IMR-90 (cell line): ENCODE results near the gene SRGAP2C. TPM values are rescaled to one million over a fixed set of nuclear protein-coding genes. Genes with fewer than 3 reads are reported as not detected.
A peak's percentile ranks its signal among the peaks of the same experiment; 100 is the strongest.
"Not testable (repeated sequence)": the region's sequence is repeated elsewhere in the genome, so short reads cannot be mapped to it uniquely, and the experiment has no call there.

Source experiments
- ATAC-seq: fragments of 200-7000 bp; cut with Tn5 transposase; 2 replicates; pipeline ENCODE4 v1.9.1; 2020; ENCODE audit warnings: low read depth, mild to moderate bottlenecking, moderate library complexity
- BruUV-seq: library from RNA; stranded (reverse); fragments of 400-500 nt; replicated peaks from 2 replicates; lab custom pipeline; 2021; lab: Mats Ljungman, UMichigan
- CTCF ChIA-PET: fragments of 300-600 bp; formaldehyde crosslinking; extraction: SDS; loops from one replicate; lab custom pipeline; 2021; ENCODE audit warnings: antibody characterized with exemption; lab: Yijun Ruan, JAX
- POLR2A ChIA-PET: fragments of 300-600 bp; sonication (Branson Sonifier 250); formaldehyde crosslinking; loops from one replicate; lab custom pipeline; 2022; ENCODE audit warnings: antibody characterized with exemption; ENCODE audit not compliant: unreplicated experiment; lab: Charles Lee
- DNase-seq: peaks from one replicate; pipeline ENCODE4 v3.0.0; 2013
- H2AFZ ChIP-seq: replicated peaks from 2 replicates; pipeline ENCODE3; 2013; ENCODE audit warnings: low read length, mild to moderate bottlenecking; ENCODE audit not compliant: poor library complexity
- H2AK5ac ChIP-seq: 2 replicates; pipeline ENCODE4 v1.6.1; 2013; ENCODE audit warnings: low read depth, low read length, inconsistent platforms
- H2AK9ac ChIP-seq: replicated peaks from 2 replicates; pipeline ENCODE3; 2013; ENCODE audit warnings: mild to moderate bottlenecking, low read depth, low read length, moderate library complexity; ENCODE audit not compliant: poor library complexity
- H2BK120ac ChIP-seq: 2 replicates; pipeline ENCODE4 v1.6.1; 2013; ENCODE audit warnings: low read depth, low read length, inconsistent platforms
- H2BK15ac ChIP-seq: 3 replicates; pipeline ENCODE4 v1.6.1; 2013; ENCODE audit warnings: low read depth, low read length, inconsistent platforms
- H2BK20ac ChIP-seq: 2 replicates; pipeline ENCODE4 v1.6.1; 2013; ENCODE audit warnings: low read depth, mild to moderate bottlenecking, inconsistent platforms, low read length, moderate library complexity
- H2BK5ac ChIP-seq: 2 replicates; pipeline ENCODE4 v1.6.1; 2013; ENCODE audit warnings: mild to moderate bottlenecking, low read depth, low read length, inconsistent platforms; ENCODE audit not compliant: poor library complexity, severe bottlenecking
- H3K14ac ChIP-seq: replicated peaks from 2 replicates; pipeline ENCODE4 v1.6.1; 2013; ENCODE audit warnings: low read depth, low read length, inconsistent platforms
- H3K18ac ChIP-seq: 2 replicates; pipeline ENCODE4 v1.6.1; 2013; ENCODE audit warnings: low read depth, low read length, control low read depth
- H3K23ac ChIP-seq: 2 replicates; pipeline ENCODE4 v1.6.1; 2013; ENCODE audit warnings: low read depth, low read length, inconsistent platforms
- H3K27ac ChIP-seq: 2 replicates; pipeline ENCODE4 v1.5.1; 2013; ENCODE audit warnings: mild to moderate bottlenecking, control low read depth, low read length; ENCODE audit not compliant: insufficient read depth
- H3K27me3 ChIP-seq: 2 replicates; pipeline ENCODE4 v1.6.1; 2013; ENCODE audit warnings: low read length; ENCODE audit not compliant: control insufficient read depth, insufficient read depth
- H3K36me3 ChIP-seq: 2 replicates; pipeline ENCODE4 v1.6.1; 2013; ENCODE audit warnings: low read length, mixed read lengths; ENCODE audit not compliant: control insufficient read depth, insufficient read depth
- H3K4ac ChIP-seq: 2 replicates; pipeline ENCODE4 v1.6.1; 2013; ENCODE audit warnings: low read depth, low read length, inconsistent platforms
- H3K4me1 ChIP-seq: 2 replicates; pipeline ENCODE4 v1.6.1; 2013; ENCODE audit warnings: low read length, mixed read lengths; ENCODE audit not compliant: control insufficient read depth, insufficient read depth
- H3K4me2 ChIP-seq: 2 replicates; pipeline ENCODE4 v1.6.1; 2013; ENCODE audit warnings: low read depth, mild to moderate bottlenecking, control low read depth, low read length, moderate library complexity
- H3K4me3 ChIP-seq: 2 replicates; pipeline ENCODE4 v1.5.1; 2013; ENCODE audit warnings: low read depth, mild to moderate bottlenecking, control low read depth, low read length, moderate library complexity; ENCODE audit not compliant: insufficient read depth
- H3K56ac ChIP-seq: 2 replicates; pipeline ENCODE4 v1.6.1; 2013; ENCODE audit warnings: low read length, inconsistent platforms; ENCODE audit not compliant: insufficient read depth; ENCODE audit errors: extremely low read depth
- H3K79me1 ChIP-seq, 2 experiments: 2 replicates each; pipeline ENCODE4 v1.6.1; 2013; ENCODE audit warnings: low read length in 2 of 2, inconsistent platforms in 1 of 2, low read depth in 1 of 2
- H3K9ac ChIP-seq: 2 replicates; pipeline ENCODE4 v1.6.1; 2013; ENCODE audit warnings: low read depth, low read length, control low read depth
- H3K9me1 ChIP-seq: 2 replicates; pipeline ENCODE4 v1.6.1; 2013; ENCODE audit warnings: low read length, inconsistent platforms; ENCODE audit not compliant: insufficient read depth
- H3K9me3 ChIP-seq: 2 replicates; pipeline ENCODE4 v1.6.1; 2013; ENCODE audit warnings: low read length; ENCODE audit not compliant: control insufficient read depth, insufficient read depth
- H4K20me1 ChIP-seq: 2 replicates; pipeline ENCODE4 v1.6.1; 2013; ENCODE audit warnings: low read length, inconsistent platforms; ENCODE audit not compliant: insufficient read depth
- H4K5ac ChIP-seq: 2 replicates; pipeline ENCODE4 v1.6.1; 2013; ENCODE audit warnings: mild to moderate bottlenecking, low read depth, low read length, control low read depth
- H4K8ac ChIP-seq, 2 experiments: 2 replicates each; pipeline ENCODE4 v1.6.1; 2013; ENCODE audit warnings: low read depth in 2 of 2, low read length in 2 of 2, control low read depth in 1 of 2, inconsistent platforms in 1 of 2
- H4K91ac ChIP-seq: 2 replicates; pipeline ENCODE4 v1.6.1; 2013; ENCODE audit warnings: low read depth, low read length, inconsistent platforms; ENCODE audit not compliant: insufficient read depth
- WGBS, 2 experiments: methylation state at CpG; one replicate each; pipeline versions ENCODE4 v1.1.5 to v1.1.7; 2013; ENCODE audit warnings: missing lambda C conversion rate in 2 of 2; ENCODE audit not compliant: insufficient read length in 1 of 2; ENCODE audit errors: extremely low coverage in 2 of 2; 5-methylcytosine and 5-hydroxymethylcytosine counted together
- dilution Hi-C: fragments of 300-500 bp; cut with HindIII; formaldehyde crosslinking; loops from one replicate; pipeline ENCODE4 v1.14.3; 2018; ENCODE audit warnings: low sequenced_read_pairs; ENCODE audit not compliant: unreplicated experiment
- in situ Hi-C: fragments of 300-500 bp; cut with MboI; formaldehyde crosslinking; loops from 3 replicates; pipeline ENCODE4 v1.14.3; 2019; ENCODE audit warnings: low sequenced_read_pairs, inconsistent platforms, mixed read lengths
- intact Hi-C: fragments of 100-400 bp; cut with micrococcal nuclease; formaldehyde crosslinking; loops from 2 replicates; pipeline ENCODE4 v1.10.0; 2022
- polyA plus RNA-seq, 3 experiments: library from polyadenylated mRNA; depleted of rRNA; stranded (reverse); fragments of >200 nt; gene quantifications; 2 replicates each; pipeline ENCODE4 v1.2.3, GENCODE V29; 2012; ENCODE audit warnings: low replicate concordance in 1 of 3
- total RNA-seq: library from RNA; depleted of rRNA; stranded (reverse); fragments of >200 nt; gene quantifications from 2 replicates; pipeline ENCODE4 v1.2.3, GENCODE V29; 2012

Gene SRGAP2C
- total and polyA plus RNA-seq, 2 of the 4 experiments (the other 2 are of a cell fraction), result 5.6 to 12.7 TPM

- H3K4me3 ChIP-seq, H3K4ac ChIP-seq, H3K56ac ChIP-seq, H3K9ac ChIP-seq, POLR2A ChIA-PET, CTCF ChIA-PET, H2AK9ac ChIP-seq, H4K5ac ChIP-seq, H3K9me1 ChIP-seq, H3K36me3 ChIP-seq, BruUV-seq, H4K20me1 ChIP-seq, H2BK120ac ChIP-seq, H3K4me1 ChIP-seq, H3K4me2 ChIP-seq, H4K91ac ChIP-seq, H2BK5ac ChIP-seq, H4K8ac ChIP-seq, H3K23ac ChIP-seq, H3K14ac ChIP-seq, H2BK15ac ChIP-seq, H3K9me3 ChIP-seq, H3K27ac ChIP-seq, H2AFZ ChIP-seq, intact Hi-C loops, H3K27me3 ChIP-seq, H3K18ac ChIP-seq, H3K79me1 ChIP-seq, dilution Hi-C loops, DNase-seq, in situ Hi-C loops, H2BK20ac ChIP-seq, H2AK5ac ChIP-seq: not testable (repeated sequence)
- WGBS, 2 experiments, result no CpG with 5 or more reads among the region's 8 CpGs
- peak; percentile 24 for ATAC-seq
Observed at GRCh38 chr1:121332599-121333562, 148.1 kb downstream of the SRGAP2C start.

GRCh38 chr1:121337958-121338357, 153.2 kb downstream of the SRGAP2C start:
- H3K18ac ChIP-seq, H3K27ac ChIP-seq, H2AK9ac ChIP-seq, H3K79me1 ChIP-seq, CTCF ChIA-PET, H3K9ac ChIP-seq, POLR2A ChIA-PET, H3K56ac ChIP-seq, H3K9me1 ChIP-seq, H2BK20ac ChIP-seq, H2AFZ ChIP-seq, DNase-seq, H3K27me3 ChIP-seq, H3K14ac ChIP-seq, H3K4ac ChIP-seq, H4K20me1 ChIP-seq, H2BK120ac ChIP-seq, H3K23ac ChIP-seq, H4K91ac ChIP-seq, H3K4me2 ChIP-seq, H4K8ac ChIP-seq, intact Hi-C loops, H4K5ac ChIP-seq, H2BK15ac ChIP-seq, H3K36me3 ChIP-seq, H3K4me1 ChIP-seq, H3K9me3 ChIP-seq, H2AK5ac ChIP-seq, H3K4me3 ChIP-seq, H2BK5ac ChIP-seq, BruUV-seq, dilution Hi-C loops, in situ Hi-C loops: not testable (repeated sequence)
- no CpG with 5 or more reads among the region's 1 CpG for WGBS, 2 experiments
- ATAC-seq, result peak; percentile 82
